ENCODE results near the gene PIBF1. TPM values are rescaled to one million over a fixed set of nuclear protein-coding genes. Genes with fewer than 3 reads are reported as not detected.
"Not testable (repeated sequence)": the region's sequence is repeated elsewhere in the genome, so short reads cannot be mapped to it uniquely, and the experiment has no call there.

PIBF1 gene
- total RNA-seq, 2 donors from 2014 or later, result 19.9 to 24.9 TPM

DNA sequence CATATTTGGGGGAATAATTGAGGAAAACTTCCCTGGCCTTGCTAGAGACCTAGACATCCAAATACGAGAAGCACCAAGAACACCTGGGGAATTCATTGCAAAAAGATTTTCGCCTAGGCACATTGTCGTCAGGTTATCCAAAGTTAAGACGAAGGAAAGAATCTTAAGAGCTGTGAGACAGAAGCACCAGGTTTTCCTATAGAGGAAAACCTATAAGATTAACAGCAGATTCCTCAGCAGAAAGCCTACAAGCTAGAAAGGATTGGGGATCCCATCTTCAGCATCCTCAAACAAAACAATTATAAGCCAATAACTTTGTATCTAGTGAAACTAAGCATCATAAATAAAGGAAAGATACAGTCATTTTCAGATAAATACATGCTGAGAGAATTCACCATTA lies 114.9 kb downstream of the PIBF1 start:
- TF ChIP-seq POLR2AphosphoS5 (IDR thresholded peaks at IDR 0.05) (no peak), POLR2A (IDR thresholded peaks at IDR 0.05) (no peak)
- Histone ChIP-seq H3K4me3 (no peak overlapping the region), H3K36me3 (no peaks in the 10 kb centered on the region), H3K27me3 (replicated peaks; ENCODE audit: insufficient read depth) (no peaks in the 10 kb centered on the region), H3K9me3 (no peaks in the 10 kb centered on the region), H3K4me1 (replicated peaks) (no peaks in the 10 kb centered on the region), H3K27ac (no peak overlapping the region)
- WGBS, result 96% methylated on average over 4 of the region's 4 CpGs
- intact Hi-C loops (cut with DNase I), result no loop called here
- DNase-seq (ENCODE audit: low spot score), result no peak

DNA sequence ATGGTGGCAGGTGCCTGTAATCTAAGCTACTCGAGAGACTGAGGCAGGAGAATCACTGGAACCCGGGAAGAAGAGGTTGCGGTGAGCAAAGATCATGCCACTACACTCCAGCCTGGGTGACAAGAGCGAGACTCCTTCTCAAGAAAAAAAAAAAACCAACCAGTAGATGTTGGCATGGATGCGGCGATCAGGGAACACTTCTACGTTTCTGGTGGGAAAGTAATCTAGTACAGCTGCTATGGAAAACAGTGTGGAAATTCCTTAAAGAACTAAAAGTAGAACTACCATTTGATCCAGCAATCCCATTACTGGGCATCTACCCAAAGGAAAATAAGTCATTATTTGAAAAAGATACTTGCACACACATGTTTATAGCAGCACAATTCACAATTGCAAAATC lies 119.6 kb downstream of the PIBF1 start:
- H3K36me3 ChIP-seq; H3K4me3 ChIP-seq; DNase-seq (ENCODE audit: low spot score); H3K27me3 ChIP-seq (replicated peaks; ENCODE audit: insufficient read depth); H3K4me1 ChIP-seq (replicated peaks); H3K9me3 ChIP-seq; intact Hi-C loops (cut with DNase I); H3K27ac ChIP-seq: not testable (repeated sequence)
- WGBS, result 74% methylated on average over 7 of the region's 7 CpGs

DNA sequence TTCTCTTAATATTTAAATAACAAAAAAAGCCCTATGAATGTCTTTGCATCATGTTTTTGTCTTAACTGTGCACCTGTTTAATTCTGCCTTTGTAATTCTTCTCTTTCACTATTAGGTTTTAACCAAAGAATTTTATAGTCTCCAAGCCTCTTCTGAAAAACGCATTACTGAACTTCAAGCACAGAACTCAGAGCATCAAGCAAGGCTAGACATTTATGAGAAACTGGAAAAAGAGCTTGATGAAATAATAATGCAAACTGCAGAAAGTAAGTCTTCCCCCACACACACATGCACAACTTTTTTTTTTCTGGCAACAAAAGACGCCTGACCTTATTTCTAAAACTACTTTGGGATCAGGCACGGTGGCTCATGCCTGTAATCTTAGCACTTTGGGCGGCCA lies 126.5 kb downstream of the PIBF1 start:
- no peaks in the 10 kb centered on the region for H3K4me1 ChIP-seq (replicated peaks)
- no peak for DNase-seq (ENCODE audit: low spot score)
- no peaks in the 10 kb centered on the region for H3K9me3 ChIP-seq
- no peaks in the 10 kb centered on the region for H3K27me3 ChIP-seq (replicated peaks; ENCODE audit: insufficient read depth)
- no peak overlapping the region for H3K27ac ChIP-seq
- H3K4me3 ChIP-seq, result no peak overlapping the region
- TF ChIP-seq POLR2AphosphoS5 (IDR thresholded peaks at IDR 0.05) (no peak), POLR2A (IDR thresholded peaks at IDR 0.05) (no peak)
- TF ChIP-seq, protein P1, sequence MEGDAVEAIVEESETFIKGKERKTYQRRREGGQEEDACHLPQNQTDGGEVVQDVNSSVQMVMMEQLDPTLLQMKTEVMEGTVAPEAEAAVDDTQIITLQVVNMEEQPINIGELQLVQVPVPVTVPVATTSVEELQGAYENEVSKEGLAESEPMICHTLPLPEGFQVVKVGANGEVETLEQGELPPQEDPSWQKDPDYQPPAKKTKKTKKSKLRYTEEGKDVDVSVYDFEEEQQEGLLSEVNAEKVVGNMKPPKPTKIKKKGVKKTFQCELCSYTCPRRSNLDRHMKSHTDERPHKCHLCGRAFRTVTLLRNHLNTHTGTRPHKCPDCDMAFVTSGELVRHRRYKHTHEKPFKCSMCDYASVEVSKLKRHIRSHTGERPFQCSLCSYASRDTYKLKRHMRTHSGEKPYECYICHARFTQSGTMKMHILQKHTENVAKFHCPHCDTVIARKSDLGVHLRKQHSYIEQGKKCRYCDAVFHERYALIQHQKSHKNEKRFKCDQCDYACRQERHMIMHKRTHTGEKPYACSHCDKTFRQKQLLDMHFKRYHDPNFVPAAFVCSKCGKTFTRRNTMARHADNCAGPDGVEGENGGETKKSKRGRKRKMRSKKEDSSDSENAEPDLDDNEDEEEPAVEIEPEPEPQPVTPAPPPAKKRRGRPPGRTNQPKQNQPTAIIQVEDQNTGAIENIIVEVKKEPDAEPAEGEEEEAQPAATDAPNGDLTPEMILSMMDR (IDR thresholded peaks at IDR 0.05), result no peak
- intact Hi-C loops (cut with DNase I), result no loop called here
- no peaks in the 10 kb centered on the region for H3K36me3 ChIP-seq
- 70% methylated on average over 4 of the region's 4 CpGs for WGBS

DNA sequence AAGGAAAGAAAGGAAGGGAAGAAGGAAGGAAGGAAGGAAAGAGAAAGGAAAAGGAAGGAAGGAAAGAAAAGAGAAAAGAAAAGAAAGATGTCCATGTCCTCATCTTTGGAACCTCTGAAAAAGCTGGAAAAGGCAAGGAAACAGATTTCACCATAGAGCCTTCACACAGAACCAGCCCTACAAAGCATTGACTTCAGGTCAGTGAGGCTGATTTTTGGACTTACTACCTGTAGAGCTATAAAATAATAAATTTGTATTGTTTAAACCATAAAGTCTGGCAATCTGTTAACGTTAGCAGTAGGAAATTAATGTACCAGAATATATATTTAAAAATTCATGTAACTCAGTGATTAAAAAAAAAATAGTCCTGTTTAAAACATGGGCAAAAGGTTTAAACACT lies 130.0 kb downstream of the PIBF1 start:
- H3K9me3 ChIP-seq, result no peaks in the 10 kb centered on the region
- DNase-seq (ENCODE audit: low spot score), result no peak
- H3K4me3 ChIP-seq, result no peak overlapping the region
- TF ChIP-seq POLR2AphosphoS5 (IDR thresholded peaks at IDR 0.05) (no peak), POLR2A (IDR thresholded peaks at IDR 0.05) (no peak)
- TF ChIP-seq, protein P1 (IDR thresholded peaks at IDR 0.05), result no peak
- H3K4me1 ChIP-seq (replicated peaks), result no peaks in the 10 kb centered on the region
- 87% methylated on average over 1 of the region's 1 CpG for WGBS
- intact Hi-C loops (cut with DNase I), result no loop called here
- H3K36me3 ChIP-seq, result no peaks in the 10 kb centered on the region
- no peaks in the 10 kb centered on the region for H3K27me3 ChIP-seq (replicated peaks; ENCODE audit: insufficient read depth)
- H3K27ac ChIP-seq, result no peak overlapping the region

DNA sequence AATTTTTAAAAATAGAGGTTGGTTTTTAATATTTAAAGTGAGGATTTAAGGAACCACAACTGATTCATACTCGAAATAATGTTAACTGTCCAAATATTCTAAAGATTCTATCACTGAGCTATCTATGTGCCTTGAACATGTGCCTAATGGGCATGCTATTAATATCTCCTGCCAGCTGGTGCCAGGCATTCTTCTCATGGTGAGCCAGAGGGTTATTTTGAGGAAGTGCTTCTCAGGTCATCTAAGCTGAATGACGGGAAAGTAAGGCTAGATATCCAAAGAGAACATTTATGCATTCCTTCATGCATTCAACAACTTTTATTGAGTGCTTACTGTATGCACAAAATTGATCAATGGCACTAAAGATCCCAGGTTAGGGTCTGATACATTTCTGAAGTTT lies 138.2 kb downstream of the PIBF1 start:
- Histone ChIP-seq H3K36me3 (no peaks in the 10 kb centered on the region), H3K9me3 (no peaks in the 10 kb centered on the region), H3K27ac (no peak overlapping the region), H3K4me1 (replicated peaks) (no peaks in the 10 kb centered on the region), H3K27me3 (replicated peaks; ENCODE audit: insufficient read depth) (no peaks in the 10 kb centered on the region), H3K4me3 (no peak overlapping the region)
- intact Hi-C loops (cut with DNase I), result no loop called here
- no peak for DNase-seq (ENCODE audit: low spot score)
- 37% methylated on average over 2 of the region's 2 CpGs for WGBS
- TF ChIP-seq, protein P1 (IDR thresholded peaks at IDR 0.05), result no peak
- TF ChIP-seq POLR2A (IDR thresholded peaks at IDR 0.05) (no peak), POLR2AphosphoS5 (IDR thresholded peaks at IDR 0.05) (no peak)

DNA sequence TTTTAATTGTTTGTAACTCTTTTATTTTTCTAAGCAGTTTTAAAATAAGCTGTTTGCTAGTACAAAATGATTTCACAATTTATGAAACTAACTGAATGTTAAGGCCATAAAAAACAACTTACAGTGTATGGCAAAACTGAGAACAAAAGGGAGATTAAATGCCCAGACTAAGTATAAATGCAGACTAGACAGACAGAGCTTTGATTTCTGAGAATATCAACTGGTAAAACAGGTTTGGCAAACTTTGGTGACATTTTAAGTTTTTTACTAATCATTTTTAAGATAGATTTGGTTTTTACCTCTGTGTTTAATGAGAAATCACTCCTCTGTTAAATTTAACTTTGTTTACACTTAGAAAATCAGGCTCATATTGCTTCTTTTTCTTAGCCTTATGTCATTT lies 149.4 kb downstream of the PIBF1 start:
- TF ChIP-seq, protein P1 (IDR thresholded peaks at IDR 0.05), result no peak
- TF ChIP-seq POLR2AphosphoS5 (IDR thresholded peaks at IDR 0.05), result no peak
- TF ChIP-seq POLR2A (IDR thresholded peaks at IDR 0.05), result no peak
- intact Hi-C loops (cut with DNase I), result no loop called here
- no peak for DNase-seq (ENCODE audit: low spot score)
- Histone ChIP-seq H3K27ac (no peak overlapping the region), H3K4me1 (replicated peaks) (no peaks in the 10 kb centered on the region), H3K4me3 (no peak overlapping the region), H3K27me3 (replicated peaks; ENCODE audit: insufficient read depth) (no peaks in the 10 kb centered on the region), H3K9me3 (no peaks in the 10 kb centered on the region), H3K36me3 (no peaks in the 10 kb centered on the region)
